ENCODE measurements around the gene ROR1. TPM values are rescaled to one million over a fixed set of nuclear protein-coding genes. Genes with fewer than 3 reads are reported as not detected.

Gene ROR1
- total and polyA plus RNA-seq, 2 of the 4 experiments (the other 2 are of a cell fraction): 4.4 to 10.0 TPM

DNA sequence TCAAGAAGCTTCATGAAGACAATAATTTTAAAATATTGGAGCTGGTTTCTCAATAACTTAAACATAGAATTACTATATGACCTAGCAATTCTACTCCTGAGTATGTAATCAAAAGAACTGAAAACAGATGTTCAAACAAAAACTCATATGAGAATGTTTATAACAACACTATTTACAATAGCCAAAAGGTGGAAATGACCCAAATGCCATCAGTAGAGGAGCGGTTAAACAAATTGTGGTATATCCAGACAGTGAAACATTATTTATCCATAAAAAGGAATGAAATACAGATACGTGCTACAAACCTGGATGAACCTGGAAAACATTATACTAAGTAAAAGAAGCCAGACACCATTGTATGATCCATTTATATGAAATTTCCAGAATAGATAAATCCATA is 366.8 kb downstream of the ROR1 start:
- ChIA-PET POLR2A (ENCODE audit: unreplicated experiment) (no interaction called here), CTCF (no interaction called here)
- in situ Hi-C loops (cut with MboI; ENCODE audit: low sequenced_read_pairs) (loop anchor here (10.0 kb wide), 2 partner anchors 366 to 466 kb away; partner anchors contain the start of gene ROR1), intact Hi-C loops (cut with micrococcal nuclease) (no loop called here), dilution Hi-C loops (cut with HindIII; ENCODE audit: low sequenced_read_pairs, unreplicated experiment) (no loop called here)
- H3K36me3 ChIP-seq (ENCODE audit: control insufficient read depth, insufficient read depth, low read length): peaks cover 7% of the 10 kb centered on the region
- H3K27me3 ChIP-seq (ENCODE audit: control insufficient read depth, insufficient read depth, low read length): no peaks in the 10 kb centered on the region
- H4K91ac ChIP-seq (ENCODE audit: insufficient read depth, low read depth, low read length): no peak overlapping the region
- H3K4me2 ChIP-seq (ENCODE audit: low read depth, low read length): no peak overlapping the region
- H3K56ac ChIP-seq (ENCODE audit: extremely low read depth, insufficient read depth, low read length): no peak overlapping the region
- H3K27ac ChIP-seq (ENCODE audit: insufficient read depth, low read length): no peak overlapping the region
- H3K9me3 ChIP-seq (ENCODE audit: control insufficient read depth, insufficient read depth, low read length): peaks cover 2% of the 10 kb centered on the region; the same call in 1 of the 2 replicates
- no peak overlapping the region for H2BK15ac ChIP-seq (ENCODE audit: low read depth, low read length)
- no peak overlapping the region for H2AFZ ChIP-seq (replicated peaks; ENCODE audit: low read length, poor library complexity)
- H3K4me1 ChIP-seq (ENCODE audit: control insufficient read depth, insufficient read depth, low read length): peaks cover 2% of the 10 kb centered on the region; the same call in 1 of the 2 replicates
- H3K23ac ChIP-seq (ENCODE audit: low read depth, low read length): no peak overlapping the region
- H2BK120ac ChIP-seq (ENCODE audit: low read depth, low read length): no peak overlapping the region
- H3K4me3 ChIP-seq (ENCODE audit: insufficient read depth, low read depth, low read length): no peak overlapping the region
- no peak overlapping the region for H4K5ac ChIP-seq (ENCODE audit: low read depth, low read length)
- H3K14ac ChIP-seq (replicated peaks; ENCODE audit: low read depth, low read length): no peak overlapping the region
- no peak overlapping the region for H2AK9ac ChIP-seq (replicated peaks; ENCODE audit: low read depth, low read length, poor library complexity)
- H4K20me1 ChIP-seq (ENCODE audit: insufficient read depth, low read length): no peaks in the 10 kb centered on the region
- no TSS peak for BruUV-seq (replicated peaks)
- no peaks in the 10 kb centered on the region for H3K79me1 ChIP-seq (ENCODE audit: low read depth in 1 of 2, low read length in 2 of 2)
- H3K9me1 ChIP-seq (ENCODE audit: insufficient read depth, low read length): 0 out of 2 replicates have a peak, but pooled peaks cover 3% of the 10 kb centered on the region
- no peak overlapping the region for H3K9ac ChIP-seq (ENCODE audit: low read depth, low read length)
- H3K18ac ChIP-seq (ENCODE audit: low read depth, low read length): no peak overlapping the region
- no peak overlapping the region for H2BK20ac ChIP-seq (ENCODE audit: low read depth, low read length)
- TF ChIP-seq, protein P1, sequence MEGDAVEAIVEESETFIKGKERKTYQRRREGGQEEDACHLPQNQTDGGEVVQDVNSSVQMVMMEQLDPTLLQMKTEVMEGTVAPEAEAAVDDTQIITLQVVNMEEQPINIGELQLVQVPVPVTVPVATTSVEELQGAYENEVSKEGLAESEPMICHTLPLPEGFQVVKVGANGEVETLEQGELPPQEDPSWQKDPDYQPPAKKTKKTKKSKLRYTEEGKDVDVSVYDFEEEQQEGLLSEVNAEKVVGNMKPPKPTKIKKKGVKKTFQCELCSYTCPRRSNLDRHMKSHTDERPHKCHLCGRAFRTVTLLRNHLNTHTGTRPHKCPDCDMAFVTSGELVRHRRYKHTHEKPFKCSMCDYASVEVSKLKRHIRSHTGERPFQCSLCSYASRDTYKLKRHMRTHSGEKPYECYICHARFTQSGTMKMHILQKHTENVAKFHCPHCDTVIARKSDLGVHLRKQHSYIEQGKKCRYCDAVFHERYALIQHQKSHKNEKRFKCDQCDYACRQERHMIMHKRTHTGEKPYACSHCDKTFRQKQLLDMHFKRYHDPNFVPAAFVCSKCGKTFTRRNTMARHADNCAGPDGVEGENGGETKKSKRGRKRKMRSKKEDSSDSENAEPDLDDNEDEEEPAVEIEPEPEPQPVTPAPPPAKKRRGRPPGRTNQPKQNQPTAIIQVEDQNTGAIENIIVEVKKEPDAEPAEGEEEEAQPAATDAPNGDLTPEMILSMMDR (conservative IDR thresholded peaks at IDR 0.05; ENCODE audit: low read depth, low read length): no peak
- TF ChIP-seq SMC3 (IDR thresholded peaks at IDR 0.05; ENCODE audit: low read depth, low read length) (no peak), CHD1 (IDR thresholded peaks at IDR 0.05; ENCODE audit: low read depth, low read length) (no peak), MAFK (IDR thresholded peaks at IDR 0.05; ENCODE audit: low read depth, low read length) (no peak), MAZ (IDR thresholded peaks at IDR 0.05; ENCODE audit: borderline replicate concordance, low read depth, low read length) (no peak), RCOR1 (IDR thresholded peaks at IDR 0.05; ENCODE audit: insufficient replicate concordance, low read length) (no peak)
- TF ChIP-seq, protein P2, sequence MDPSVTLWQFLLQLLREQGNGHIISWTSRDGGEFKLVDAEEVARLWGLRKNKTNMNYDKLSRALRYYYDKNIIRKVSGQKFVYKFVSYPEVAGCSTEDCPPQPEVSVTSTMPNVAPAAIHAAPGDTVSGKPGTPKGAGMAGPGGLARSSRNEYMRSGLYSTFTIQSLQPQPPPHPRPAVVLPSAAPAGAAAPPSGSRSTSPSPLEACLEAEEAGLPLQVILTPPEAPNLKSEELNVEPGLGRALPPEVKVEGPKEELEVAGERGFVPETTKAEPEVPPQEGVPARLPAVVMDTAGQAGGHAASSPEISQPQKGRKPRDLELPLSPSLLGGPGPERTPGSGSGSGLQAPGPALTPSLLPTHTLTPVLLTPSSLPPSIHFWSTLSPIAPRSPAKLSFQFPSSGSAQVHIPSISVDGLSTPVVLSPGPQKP (IDR thresholded peaks at IDR 0.05; ENCODE audit: borderline replicate concordance, low read depth, low read length): no peak
- TF ChIP-seq, protein P3, sequence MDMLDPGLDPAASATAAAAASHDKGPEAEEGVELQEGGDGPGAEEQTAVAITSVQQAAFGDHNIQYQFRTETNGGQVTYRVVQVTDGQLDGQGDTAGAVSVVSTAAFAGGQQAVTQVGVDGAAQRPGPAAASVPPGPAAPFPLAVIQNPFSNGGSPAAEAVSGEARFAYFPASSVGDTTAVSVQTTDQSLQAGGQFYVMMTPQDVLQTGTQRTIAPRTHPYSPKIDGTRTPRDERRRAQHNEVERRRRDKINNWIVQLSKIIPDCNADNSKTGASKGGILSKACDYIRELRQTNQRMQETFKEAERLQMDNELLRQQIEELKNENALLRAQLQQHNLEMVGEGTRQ (IDR thresholded peaks at IDR 0.05; ENCODE audit: low read depth, low read length): no peak
- H4K8ac ChIP-seq (ENCODE audit: low read depth in 2 of 2, low read length in 2 of 2): no peak overlapping the region
- ATAC-seq (ENCODE audit: low read depth) (no peak), DNase-seq (peak; percentile 19)
- no peak overlapping the region for H2AK5ac ChIP-seq (ENCODE audit: low read depth, low read length)
- no peak overlapping the region for H2BK5ac ChIP-seq (ENCODE audit: low read depth, low read length, poor library complexity, severe bottlenecking)
- no CpG with 5 or more reads among the region's 2 CpGs for WGBS, 2 experiments (ENCODE audit: extremely low coverage in 2 of 2, insufficient read length in 1 of 2)
- H3K4ac ChIP-seq (ENCODE audit: low read depth, low read length): no peak overlapping the region
